PC-9 (cell line): Measurements from ENCODE around the gene ERBB2. TPM values are rescaled to one million over a fixed set of nuclear protein-coding genes. Genes with fewer than 3 reads are reported as not detected.
A peak's percentile ranks its signal among the peaks of the same experiment; 100 is the strongest.

Experiments used
- BruUV-seq: library from RNA; stranded (reverse); fragments of 400-500 nt; replicated peaks from 2 replicates; lab custom pipeline; 2021; lab: Mats Ljungman, UMichigan
- CTCF ChIA-PET: fragments of 300-600 bp; sonication (Branson Sonifier 250); formaldehyde crosslinking; loops from one replicate; lab custom pipeline; 2022; ENCODE audit warnings: antibody characterized with exemption; lab: Charles Lee
- POLR2A ChIA-PET: fragments of 300-600 bp; sonication (Branson Sonifier 250); formaldehyde crosslinking; loops from one replicate; lab custom pipeline; 2022; ENCODE audit warnings: antibody characterized with exemption; ENCODE audit not compliant: unreplicated experiment; lab: Charles Lee
- DNase-seq, 2 experiments: peaks; one replicate each; pipeline versions ENCODE4 v3.0.0 to v3.0.0-alpha.2; 2015 to 2022; ENCODE audit warnings: mixed read lengths in 1 of 2
- H2AFZ ChIP-seq: fragments of 200-600 bp; sonication (generic); 2 replicates; pipeline ENCODE4 v1.8.1; 2017; ENCODE audit warnings: antibody characterized with exemption
- H3F3A ChIP-seq: fragments of 200-600 bp; sonication (generic); 2 replicates; pipeline ENCODE4 v1.8.1; 2017; ENCODE audit warnings: antibody characterized with exemption, mild to moderate bottlenecking, low read depth; ENCODE audit not compliant: insufficient read depth
- H3K27ac ChIP-seq: fragments of 200-600 bp; sonication (generic); 2 replicates; pipeline ENCODE4 v1.6.1; 2016; ENCODE audit warnings: mixed run types
- H3K27me3 ChIP-seq: fragments of 200-600 bp; sonication (generic); 2 replicates; pipeline ENCODE4 v1.6.1; 2016; ENCODE audit warnings: low read depth, mixed run types; ENCODE audit not compliant: insufficient read depth
- H3K36me3 ChIP-seq: fragments of 200-600 bp; sonication (generic); 2 replicates; pipeline ENCODE4 v1.6.1; 2016; ENCODE audit warnings: low read depth, mixed run types
- H3K4me1 ChIP-seq: fragments of 200-600 bp; sonication (generic); replicated peaks from 2 replicates; pipeline ENCODE4 v1.6.1; 2016; ENCODE audit warnings: mixed run types; ENCODE audit not compliant: insufficient read depth
- H3K4me2 ChIP-seq: fragments of 200-600 bp; sonication (generic); 2 replicates; pipeline ENCODE4 v1.6.1; 2017; ENCODE audit warnings: mixed run types
- H3K4me3 ChIP-seq: fragments of 200-600 bp; sonication (generic); 2 replicates; pipeline ENCODE4 v1.6.1; 2016; ENCODE audit warnings: mixed run types
- H3K79me2 ChIP-seq: fragments of 200-600 bp; sonication (generic); 2 replicates; pipeline ENCODE4 v1.6.1; 2017; ENCODE audit warnings: low read depth, mixed run types
- H3K9me2 ChIP-seq: fragments of 200-600 bp; sonication (generic); 2 replicates; pipeline ENCODE4 v1.8.1; 2017; ENCODE audit warnings: mild to moderate bottlenecking; ENCODE audit not compliant: insufficient read depth
- H3K9me3 ChIP-seq: fragments of 200-600 bp; sonication (generic); 2 replicates; pipeline ENCODE4 v1.8.1; 2016; ENCODE audit warnings: low read depth; ENCODE audit not compliant: insufficient read depth
- H4K20me1 ChIP-seq: fragments of 200-600 bp; sonication (generic); 2 replicates; pipeline ENCODE4 v1.8.1; 2017; ENCODE audit not compliant: insufficient read depth
- EZH2 ChIP-seq: fragments of 200-600 bp; sonication (generic); IDR thresholded peaks from 2 replicates; pipeline ENCODE4 v1.8.0; 2017; ENCODE audit warnings: antibody characterized with exemption, low read depth
- intact Hi-C: fragments of 100-400 bp; cut with micrococcal nuclease; formaldehyde crosslinking; loops from one replicate; pipeline ENCODE4 v1.10.0; 2022; ENCODE audit not compliant: unreplicated experiment
- total RNA-seq: library from RNA; stranded (reverse); gene quantifications from 2 replicates; pipeline ENCODE4 v1.2.3, GENCODE V29; 2021
- TF ChIP-seq, protein P1 (sequence below): fragments of 200-600 bp; sonication (generic); conservative IDR thresholded peaks from 2 replicates; pipeline ENCODE4 v1.6.1; 2017; ENCODE audit warnings: mixed run types, antibody characterized with exemption, mild to moderate bottlenecking, moderate library complexity

Gene ERBB2
- total RNA-seq, 1 experiment from 2014 or later: 90.6 TPM

DNA sequence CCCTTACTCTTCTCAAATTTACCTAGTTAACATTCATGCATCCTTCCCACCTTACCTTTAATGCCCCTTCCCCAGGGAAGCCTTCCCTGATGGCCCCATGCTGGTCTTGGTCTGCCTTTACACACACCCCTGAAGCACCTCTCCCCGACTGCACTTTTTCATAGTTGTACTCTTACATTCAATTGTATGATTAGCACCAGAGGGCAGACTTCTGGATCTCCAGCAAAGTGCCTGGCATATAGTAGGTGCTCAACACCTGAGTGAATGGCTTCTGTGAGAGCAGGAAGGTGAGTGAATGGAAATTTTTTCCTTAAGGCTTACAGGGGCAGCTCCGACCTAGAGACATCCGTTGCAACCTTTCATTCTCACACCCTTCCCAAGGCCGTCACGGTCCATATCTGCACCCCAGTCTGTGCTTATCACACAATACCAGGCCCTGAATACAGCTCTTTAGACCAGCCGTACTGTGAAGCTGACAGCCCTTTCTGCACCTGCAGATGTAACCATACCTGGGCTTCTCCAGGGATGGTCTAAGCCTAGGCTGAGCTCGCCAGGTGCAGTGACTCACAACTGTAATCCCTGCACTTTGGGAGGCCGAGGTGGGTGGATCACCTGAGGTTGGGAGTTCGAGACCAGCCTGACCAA, 16.4 kb upstream of the ERBB2 start:
- Histone ChIP-seq H3K4me2 (no peak overlapping the region), H3K9me2 (no peaks in the 10 kb centered on the region), H3F3A (peaks cover 18% of the 10 kb centered on the region), H4K20me1 (no peaks in the 10 kb centered on the region), H2AFZ (no peak overlapping the region), H3K4me3 (no peak overlapping the region), H3K79me2 (no peaks in the 10 kb centered on the region), H3K27ac (no peak overlapping the region), H3K4me1 (peaks cover 10% of the 10 kb centered on the region), H3K27me3 (no peaks in the 10 kb centered on the region), H3K9me3 (no peaks in the 10 kb centered on the region), H3K36me3 (no peaks in the 10 kb centered on the region)
- intact Hi-C loops: no loop called here
- no TSS peak for BruUV-seq
- CTCF ChIA-PET: no interaction called here
- TF ChIP-seq, protein P1, sequence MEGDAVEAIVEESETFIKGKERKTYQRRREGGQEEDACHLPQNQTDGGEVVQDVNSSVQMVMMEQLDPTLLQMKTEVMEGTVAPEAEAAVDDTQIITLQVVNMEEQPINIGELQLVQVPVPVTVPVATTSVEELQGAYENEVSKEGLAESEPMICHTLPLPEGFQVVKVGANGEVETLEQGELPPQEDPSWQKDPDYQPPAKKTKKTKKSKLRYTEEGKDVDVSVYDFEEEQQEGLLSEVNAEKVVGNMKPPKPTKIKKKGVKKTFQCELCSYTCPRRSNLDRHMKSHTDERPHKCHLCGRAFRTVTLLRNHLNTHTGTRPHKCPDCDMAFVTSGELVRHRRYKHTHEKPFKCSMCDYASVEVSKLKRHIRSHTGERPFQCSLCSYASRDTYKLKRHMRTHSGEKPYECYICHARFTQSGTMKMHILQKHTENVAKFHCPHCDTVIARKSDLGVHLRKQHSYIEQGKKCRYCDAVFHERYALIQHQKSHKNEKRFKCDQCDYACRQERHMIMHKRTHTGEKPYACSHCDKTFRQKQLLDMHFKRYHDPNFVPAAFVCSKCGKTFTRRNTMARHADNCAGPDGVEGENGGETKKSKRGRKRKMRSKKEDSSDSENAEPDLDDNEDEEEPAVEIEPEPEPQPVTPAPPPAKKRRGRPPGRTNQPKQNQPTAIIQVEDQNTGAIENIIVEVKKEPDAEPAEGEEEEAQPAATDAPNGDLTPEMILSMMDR: no peak
- POLR2A ChIA-PET: no interaction called here
- no peak for DNase-seq

DNA sequence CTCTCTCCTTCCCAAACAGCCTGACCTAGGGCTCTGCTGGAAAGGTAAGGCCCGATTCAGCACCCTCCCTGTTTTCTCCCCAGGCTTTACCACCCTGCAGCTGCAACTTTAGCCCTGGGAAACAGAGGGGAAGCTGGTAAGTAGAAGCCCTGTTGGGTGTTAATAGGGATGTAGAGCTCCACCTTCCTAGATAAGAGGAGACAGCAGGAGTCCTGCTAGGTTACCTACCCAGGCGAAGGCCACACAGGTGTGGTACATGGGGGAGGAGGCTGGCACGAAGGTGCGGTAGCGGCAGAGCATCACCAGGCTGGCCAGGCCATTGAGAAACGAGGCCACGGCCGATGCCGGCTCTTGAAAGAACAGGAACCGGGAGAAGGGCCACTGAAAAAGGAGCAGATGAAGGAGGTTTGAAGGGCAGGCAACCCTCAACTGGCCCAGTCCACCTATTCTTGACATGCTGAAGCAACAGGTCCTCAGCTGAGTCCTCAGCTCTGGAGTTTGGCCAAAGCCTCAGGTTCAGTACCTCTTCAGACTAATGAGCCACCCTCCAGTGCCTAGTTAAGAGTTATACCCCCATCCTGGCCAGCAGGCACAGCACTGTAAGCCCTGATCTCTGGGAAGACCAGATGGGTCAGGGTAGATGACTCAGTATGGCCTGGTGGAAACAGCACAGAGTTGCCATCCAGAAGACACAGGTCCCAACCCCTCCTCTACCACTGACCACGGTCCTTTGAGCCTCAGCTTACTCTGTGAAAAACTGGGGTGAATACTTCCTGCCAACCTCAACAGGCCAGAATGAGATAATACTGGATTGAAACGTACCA, 15.3 kb upstream of the ERBB2 start:
- Histone ChIP-seq H2AFZ (no peak overlapping the region), H3K79me2 (no peaks in the 10 kb centered on the region), H3K4me2 (no peak overlapping the region), H3K4me1 (peaks cover 21% of the 10 kb centered on the region), H3K4me3 (no peak overlapping the region), H3K9me3 (no peaks in the 10 kb centered on the region), H3F3A (peaks cover 30% of the 10 kb centered on the region), H3K9me2 (no peaks in the 10 kb centered on the region), H4K20me1 (no peaks in the 10 kb centered on the region), H3K36me3 (no peaks in the 10 kb centered on the region), H3K27me3 (no peaks in the 10 kb centered on the region), H3K27ac (no peak overlapping the region)
- intact Hi-C loops: no loop called here
- no peak for DNase-seq
- ChIA-PET CTCF (no interaction called here), POLR2A (interaction anchor here (0.6 kb wide), 1 partner anchor 586 kb away, joined by 8 read pairs; no protein-coding TSS in a partner anchor)
- no TSS peak for BruUV-seq
- TF ChIP-seq EZH2: no peak
- TF ChIP-seq, protein P1: no peak

DNA sequence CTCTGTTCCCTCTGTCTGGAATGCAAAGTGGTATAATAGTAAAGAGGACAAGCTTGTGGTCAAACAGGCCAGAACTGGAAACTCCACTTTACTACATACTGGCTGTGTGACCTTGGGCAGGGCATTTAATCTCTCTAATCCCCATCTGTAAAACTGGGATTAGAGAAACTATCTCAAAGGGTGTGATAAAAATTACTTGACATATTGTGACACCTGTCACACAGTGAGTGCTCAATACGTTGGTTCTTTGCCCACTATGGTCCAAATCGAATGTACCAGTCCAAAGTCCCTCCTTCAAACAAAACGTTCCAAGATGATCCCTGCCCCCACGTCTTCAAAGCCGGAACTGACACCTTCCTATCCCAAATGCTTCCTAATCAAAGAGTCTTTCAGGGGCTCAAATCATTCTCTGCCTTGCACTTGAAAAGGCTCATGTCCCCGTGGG, 12.7 kb upstream of the ERBB2 start:
- no peaks in the 10 kb centered on the region for H3K9me2 ChIP-seq
- intact Hi-C loops: no loop called here
- H3K9me3 ChIP-seq: no peaks in the 10 kb centered on the region
- H3K79me2 ChIP-seq: no peaks in the 10 kb centered on the region
- H3K4me3 ChIP-seq: peak overlapping the region; percentile 68
- BruUV-seq: TSS peak; percentile 80
- peak overlapping the region; percentile 95 for H3K4me2 ChIP-seq
- peaks cover 26% of the 10 kb centered on the region for H3K4me1 ChIP-seq
- peaks cover 30% of the 10 kb centered on the region for H3F3A ChIP-seq
- H2AFZ ChIP-seq: peak overlapping the region; percentile 92
- peak in 1 of 2 experiments; percentile 59 for DNase-seq
- ChIA-PET POLR2A (no interaction called here), CTCF (no interaction called here)
- no peaks in the 10 kb centered on the region for H3K36me3 ChIP-seq
- H3K27ac ChIP-seq: peak overlapping the region; percentile 84
- no peaks in the 10 kb centered on the region for H3K27me3 ChIP-seq
- no peak for TF ChIP-seq EZH2
- TF ChIP-seq, protein P1: no peak
- no peaks in the 10 kb centered on the region for H4K20me1 ChIP-seq
